ENCODE results near the gene CCSAP.

Gene CCSAP

GRCh38 chr1:229273507-229274232 lies 69.2 kb downstream of the CCSAP start:
- Histone ChIP-seq H3K9me3 (ENCODE audit: control insufficient read depth, low read length) (no peaks in the 10 kb centered on the region), H2BK12ac (ENCODE audit: low read length in 2 of 2) (no peak overlapping the region), H3K4ac (ENCODE audit: low read depth in 1 of 2, low read length in 2 of 2) (no peak overlapping the region), H3K27me3 (ENCODE audit: control insufficient read depth in 1 of 2, insufficient read depth in 1 of 2, low read length in 2 of 2) (no peaks in the 10 kb centered on the region), H2BK5ac (ENCODE audit: low read depth, low read length, poor library complexity, severe bottlenecking) (no peak overlapping the region), H4K8ac (ENCODE audit: low read length) (no peak overlapping the region), H3K23ac (ENCODE audit: low read length in 2 of 2) (no peak overlapping the region), H3K9ac (ENCODE audit: low read length) (no peak overlapping the region), H3K4me3 (ENCODE audit: insufficient read depth in 1 of 2, low read depth in 1 of 2, low read length in 2 of 2) (no peak overlapping the region), H3K4me1 (ENCODE audit: control insufficient read depth, insufficient read depth, low read depth, low read length) (peaks cover 11% of the 10 kb centered on the region), H2BK15ac (ENCODE audit: low read depth, poor library complexity, severe bottlenecking) (no peak overlapping the region), H3K27ac (ENCODE audit: low read length, poor library complexity, severe bottlenecking) (no peak overlapping the region), H2AFZ (ENCODE audit: low read depth, low read length) (no peak overlapping the region), H3K14ac (ENCODE audit: low read length in 2 of 2) (no peak overlapping the region), H3K4me2 (ENCODE audit: low read length, poor library complexity, severe bottlenecking) (no peak overlapping the region), H4K91ac (ENCODE audit: low read length) (no peak overlapping the region), H2BK120ac (ENCODE audit: low read depth, low read length) (no peak overlapping the region), H3K36me3 (ENCODE audit: control insufficient read depth in 1 of 2, insufficient read depth in 2 of 2, low read depth in 1 of 2, low read length in 2 of 2) (no peaks in the 10 kb centered on the region), H2AK5ac (ENCODE audit: low read length, severe bottlenecking) (no peak overlapping the region), H3K79me1 (replicated peaks; ENCODE audit: low read length, poor library complexity, severe bottlenecking) (peaks cover 18% of the 10 kb centered on the region), H3K18ac (ENCODE audit: low read depth in 1 of 2, low read length in 2 of 2) (no peak overlapping the region)
- 98% methylated on average over 6 of the region's 7 CpGs for WGBS
- DNase-seq, result no peak

DNA sequence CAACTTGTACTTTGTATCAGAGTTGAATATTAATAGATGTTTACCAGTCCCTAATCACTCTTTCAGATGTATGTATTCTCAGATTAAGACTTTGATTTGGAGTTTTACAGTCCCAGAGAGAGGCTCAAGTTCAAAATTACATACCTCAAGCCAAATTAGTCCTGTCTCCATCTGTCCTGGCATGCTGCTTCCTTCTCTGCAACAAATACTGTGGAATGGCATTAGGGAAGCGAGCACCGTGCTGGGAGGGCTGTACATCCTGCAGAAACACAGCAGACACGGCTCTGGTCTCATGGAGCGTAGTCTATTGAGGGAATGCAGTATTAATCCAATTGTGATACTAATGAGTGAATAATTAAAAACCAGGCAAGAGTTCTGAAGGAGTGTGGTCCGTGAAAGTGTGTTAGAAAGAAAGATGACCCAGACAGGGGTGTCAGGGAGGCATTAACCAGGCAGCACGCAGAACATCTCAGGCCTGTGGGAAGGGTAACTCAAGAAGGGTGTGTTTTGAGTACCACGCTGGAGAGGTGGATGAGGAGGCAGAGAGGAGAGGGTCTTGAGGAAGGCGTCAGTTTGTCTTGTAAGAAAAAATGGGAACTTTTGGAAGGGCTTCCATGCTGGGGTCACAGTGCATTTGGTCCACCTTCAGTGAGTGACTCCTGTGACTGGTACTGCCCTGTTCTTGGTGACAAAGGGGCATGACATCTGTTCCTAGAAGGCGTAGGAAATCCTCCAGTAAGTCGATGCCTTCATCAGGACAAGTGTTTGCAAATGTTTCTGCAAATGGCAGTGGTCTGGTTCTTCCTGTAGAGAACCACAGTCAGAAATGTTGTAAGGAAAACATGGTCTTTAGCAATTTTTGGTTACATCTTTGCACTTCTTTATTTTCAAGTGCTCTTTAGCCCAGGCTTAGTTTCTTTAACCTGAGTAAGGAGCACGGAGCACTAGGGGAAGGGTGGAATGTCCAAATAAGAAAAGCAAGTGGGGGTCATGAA lies 70.4 kb downstream of the CCSAP start:
- Histone ChIP-seq H2BK15ac (ENCODE audit: low read depth, poor library complexity, severe bottlenecking) (no peak overlapping the region), H3K4me1 (ENCODE audit: control insufficient read depth, insufficient read depth, low read depth, low read length) (peaks cover 11% of the 10 kb centered on the region), H3K9me3 (ENCODE audit: control insufficient read depth, low read length) (no peaks in the 10 kb centered on the region), H3K4me2 (ENCODE audit: low read length, poor library complexity, severe bottlenecking) (peak overlapping the region; percentile 91), H2BK12ac (ENCODE audit: low read length in 2 of 2) (no peak overlapping the region), H3K4ac (ENCODE audit: low read depth in 1 of 2, low read length in 2 of 2) (no peak overlapping the region), H3K36me3 (ENCODE audit: control insufficient read depth in 1 of 2, insufficient read depth in 2 of 2, low read depth in 1 of 2, low read length in 2 of 2) (no peaks in the 10 kb centered on the region), H4K91ac (ENCODE audit: low read length) (no peak overlapping the region), H2AFZ (ENCODE audit: low read depth, low read length) (no peak overlapping the region), H2AK5ac (ENCODE audit: low read length, severe bottlenecking) (no peak overlapping the region), H2BK120ac (ENCODE audit: low read depth, low read length) (no peak overlapping the region), H3K9ac (ENCODE audit: low read length) (peak overlapping the region; percentile 84), H3K4me3 (ENCODE audit: insufficient read depth in 1 of 2, low read depth in 1 of 2, low read length in 2 of 2) (peak overlapping the region in 1 of 2 experiments; percentile 85), H3K14ac (ENCODE audit: low read length in 2 of 2) (peak overlapping the region in 1 of 2 experiments; percentile 53), H3K27me3 (ENCODE audit: control insufficient read depth in 1 of 2, insufficient read depth in 1 of 2, low read length in 2 of 2) (no peaks in the 10 kb centered on the region), H3K23ac (ENCODE audit: low read length in 2 of 2) (no peak overlapping the region), H3K27ac (ENCODE audit: low read length, poor library complexity, severe bottlenecking) (peak overlapping the region; percentile 9), H2BK5ac (ENCODE audit: low read depth, low read length, poor library complexity, severe bottlenecking) (no peak overlapping the region), H4K8ac (ENCODE audit: low read length) (no peak overlapping the region), H3K79me1 (replicated peaks; ENCODE audit: low read length, poor library complexity, severe bottlenecking) (peaks cover 9% of the 10 kb centered on the region), H3K18ac (ENCODE audit: low read depth in 1 of 2, low read length in 2 of 2) (no peak overlapping the region)
- 65% methylated on average over 11 of the region's 11 CpGs for WGBS
- DNase-seq, result no peak

GRCh38 chr1:229271448-229272159 lies 71.2 kb downstream of the CCSAP start:
- Histone ChIP-seq H3K4ac (ENCODE audit: low read depth in 1 of 2, low read length in 2 of 2) (peak overlapping the region in 1 of 2 experiments; percentile 33), H4K91ac (ENCODE audit: low read length) (peak overlapping the region; percentile 87), H3K14ac (ENCODE audit: low read length in 2 of 2) (peak overlapping the region; percentile 38 to 62), H3K27ac (ENCODE audit: low read length, poor library complexity, severe bottlenecking) (peak overlapping the region; percentile 38), H3K36me3 (ENCODE audit: control insufficient read depth in 1 of 2, insufficient read depth in 2 of 2, low read depth in 1 of 2, low read length in 2 of 2) (no peaks in the 10 kb centered on the region), H3K23ac (ENCODE audit: low read length in 2 of 2) (no peak overlapping the region), H2BK12ac (ENCODE audit: low read length in 2 of 2) (peak overlapping the region in 1 of 2 experiments; percentile 24), H2BK120ac (ENCODE audit: low read depth, low read length) (peak overlapping the region; percentile 80), H3K18ac (ENCODE audit: low read depth in 1 of 2, low read length in 2 of 2) (peak overlapping the region; percentile 93 to 94), H3K4me1 (ENCODE audit: control insufficient read depth, insufficient read depth, low read depth, low read length) (peaks cover 11% of the 10 kb centered on the region), H2AK5ac (ENCODE audit: low read length, severe bottlenecking) (no peak overlapping the region), H3K79me1 (replicated peaks; ENCODE audit: low read length, poor library complexity, severe bottlenecking) (peaks cover 3% of the 10 kb centered on the region), H3K9me3 (ENCODE audit: control insufficient read depth, low read length) (peaks cover 7% of the 10 kb centered on the region), H4K8ac (ENCODE audit: low read length) (peak overlapping the region; percentile 80), H3K27me3 (ENCODE audit: control insufficient read depth in 1 of 2, insufficient read depth in 1 of 2, low read length in 2 of 2) (no peaks in the 10 kb centered on the region), H3K9ac (ENCODE audit: low read length) (peak overlapping the region; percentile 84), H2BK15ac (ENCODE audit: low read depth, poor library complexity, severe bottlenecking) (peak overlapping the region; percentile 98), H3K4me2 (ENCODE audit: low read length, poor library complexity, severe bottlenecking) (peak overlapping the region; percentile 91), H2BK5ac (ENCODE audit: low read depth, low read length, poor library complexity, severe bottlenecking) (no peak overlapping the region), H3K4me3 (ENCODE audit: insufficient read depth in 1 of 2, low read depth in 1 of 2, low read length in 2 of 2) (peak overlapping the region; percentile 85 to 87), H2AFZ (ENCODE audit: low read depth, low read length) (peak overlapping the region; percentile 78)
- 2% methylated on average over 19 of the region's 32 CpGs for WGBS
- DNase-seq, result peak; percentile 58
